ENCODE data around the gene ARL17A.
"Not testable (repeated sequence)": the region's sequence is repeated elsewhere in the genome, so short reads cannot be mapped to it uniquely, and the experiment has no call there.

The ARL17A gene

DNA sequence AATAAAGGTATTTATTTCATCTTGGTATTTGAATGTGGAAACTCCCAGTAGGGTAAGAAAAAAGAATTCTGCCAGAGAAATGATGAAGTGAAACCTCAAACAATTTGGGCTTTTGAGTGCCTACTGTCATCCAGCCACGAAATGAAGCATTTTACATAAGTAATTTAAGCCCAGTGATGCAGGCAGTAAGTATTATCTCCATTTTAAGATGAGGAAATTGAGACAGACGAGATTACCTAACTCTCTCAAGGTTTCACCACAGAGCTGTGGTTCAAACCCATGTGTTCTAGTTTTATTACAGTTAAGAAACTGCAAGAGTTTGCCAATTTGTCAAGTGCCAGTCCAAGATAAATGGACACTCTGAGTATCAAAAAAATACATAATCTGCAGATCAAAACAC is 13.2 kb downstream of the ARL17A start:
- POLR2A ChIA-PET; CTCF ChIA-PET; DNase-seq (ENCODE audit: extremely low spot score): not testable (repeated sequence)

- POLR2A ChIA-PET; CTCF ChIA-PET; DNase-seq (ENCODE audit: extremely low spot score): not testable (repeated sequence)
Measured at GRCh38 chr17:46560048-46560447, 19.4 kb downstream of the ARL17A start.

DNA sequence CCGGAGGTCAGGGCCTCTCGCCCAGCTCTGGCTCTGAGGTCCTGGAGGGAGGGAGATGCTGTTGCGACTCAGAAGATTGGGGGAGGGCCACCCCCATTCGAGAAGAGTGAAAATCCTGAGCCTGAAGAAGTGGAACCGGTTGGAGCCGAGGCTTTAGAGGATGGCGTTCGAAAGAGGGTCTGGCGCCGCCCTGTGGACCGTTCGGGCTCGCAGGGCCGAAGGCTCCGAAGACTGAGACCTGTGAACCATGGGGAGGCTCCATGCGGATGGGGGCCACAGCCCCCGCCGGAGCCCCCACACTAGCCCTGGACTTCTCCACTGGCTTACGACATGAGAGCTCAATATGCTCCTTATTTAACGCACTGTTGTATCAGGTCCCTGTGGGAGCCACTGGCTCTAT is 20.3 kb downstream of the ARL17A start:
- POLR2A ChIA-PET; DNase-seq (ENCODE audit: extremely low spot score); CTCF ChIA-PET: not testable (repeated sequence)

DNA sequence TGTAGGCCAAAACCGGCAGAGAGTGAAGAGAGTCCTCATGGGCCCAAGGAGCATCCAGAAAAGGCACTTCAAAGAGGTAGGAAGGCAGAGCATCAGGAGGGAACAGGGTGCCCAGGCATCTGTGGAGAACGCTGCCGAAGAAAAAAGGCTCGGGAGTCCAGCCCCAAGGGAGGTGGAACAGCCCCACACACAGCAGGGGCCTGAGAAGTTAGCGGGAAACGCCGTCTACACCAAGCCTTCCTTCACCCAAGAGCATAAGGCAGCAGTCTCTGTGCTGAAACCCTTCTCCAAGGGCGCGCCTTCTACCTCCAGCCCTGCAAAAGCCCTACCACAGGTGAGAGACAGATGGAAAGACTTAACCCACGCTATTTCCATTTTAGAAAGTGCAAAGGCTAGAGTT is 30.9 kb downstream of the ARL17A start:
- POLR2A ChIA-PET; DNase-seq (ENCODE audit: extremely low spot score); CTCF ChIA-PET: not testable (repeated sequence)

- DNase-seq (ENCODE audit: extremely low spot score); POLR2A ChIA-PET; CTCF ChIA-PET: not testable (repeated sequence)
Measured at GRCh38 chr17:46534716-46535115, 44.8 kb downstream of the ARL17A start.

- POLR2A ChIA-PET; CTCF ChIA-PET; DNase-seq (ENCODE audit: extremely low spot score): not testable (repeated sequence)
Measured at GRCh38 chr17:46512168-46512567, 67.3 kb downstream of the ARL17A start, which contains the start of gene LRRC37A2. Gene LRRC37A2 (plus strand): TSS chr17:46512468. CDS start chr17:46512713, 245 bp downstream.

- DNase-seq (ENCODE audit: extremely low spot score); CTCF ChIA-PET; POLR2A ChIA-PET: not testable (repeated sequence)
Measured at GRCh38 chr17:46505896-46506295, 73.6 kb downstream of the ARL17A start.

DNA sequence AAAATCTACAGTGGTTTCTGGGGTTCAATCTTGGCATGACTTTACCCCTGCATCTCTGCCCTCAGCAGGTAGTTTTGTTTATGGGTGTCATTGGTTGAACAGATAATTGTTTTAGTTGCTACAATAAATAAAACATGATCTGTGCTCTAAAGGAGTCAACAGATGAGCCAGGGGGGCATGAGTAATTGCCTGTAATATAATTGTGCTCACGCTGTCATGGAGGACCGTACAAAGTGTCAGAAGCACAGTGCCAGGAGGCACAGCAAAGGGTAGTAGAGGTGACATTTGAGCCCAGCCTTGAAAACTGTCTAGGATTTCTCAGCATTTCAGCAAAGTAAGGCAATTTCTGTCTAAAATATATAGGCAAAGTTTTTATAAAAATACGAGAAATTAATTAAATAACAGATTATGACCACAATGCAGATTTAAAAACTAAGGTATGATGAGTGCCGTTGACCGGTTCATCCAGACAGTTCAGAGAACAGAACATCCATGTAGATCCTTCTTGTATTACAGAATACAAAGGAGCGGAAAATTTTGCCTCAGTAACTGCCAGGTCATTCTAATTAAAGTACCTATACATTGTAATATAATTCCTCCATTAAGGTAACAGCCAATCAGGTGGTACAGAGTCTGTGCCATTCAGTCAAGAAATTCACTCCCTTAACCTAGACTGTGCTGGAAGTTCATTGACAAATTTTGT is 79.9 kb downstream of the ARL17A start:
- CTCF ChIA-PET; POLR2A ChIA-PET; DNase-seq (ENCODE audit: extremely low spot score): not testable (repeated sequence)

- DNase-seq (ENCODE audit: extremely low spot score); CTCF ChIA-PET; POLR2A ChIA-PET: not testable (repeated sequence)
Measured at GRCh38 chr17:46492021-46492420, 87.5 kb downstream of the ARL17A start.

DNA sequence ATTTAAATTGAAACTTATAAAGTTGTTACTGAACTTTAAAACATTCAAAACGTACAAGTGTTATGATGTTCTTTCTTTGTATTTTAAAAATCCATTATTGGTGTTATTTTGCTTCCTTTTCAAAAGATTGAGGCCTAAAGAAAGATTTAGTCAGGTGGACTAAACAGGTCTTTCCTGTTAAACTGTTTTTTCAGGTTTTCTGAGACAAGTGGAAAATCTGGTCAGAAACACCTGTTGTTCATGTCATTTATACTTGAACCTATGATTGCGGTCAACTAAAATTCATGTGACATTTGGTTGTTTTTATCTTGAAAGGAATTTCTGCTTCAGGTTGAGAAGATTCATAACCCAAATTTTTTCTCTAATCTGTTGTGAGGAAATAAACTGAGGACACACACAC is 98.2 kb downstream of the ARL17A start:
- DNase-seq (ENCODE audit: extremely low spot score); POLR2A ChIA-PET; CTCF ChIA-PET: not testable (repeated sequence)

DNA sequence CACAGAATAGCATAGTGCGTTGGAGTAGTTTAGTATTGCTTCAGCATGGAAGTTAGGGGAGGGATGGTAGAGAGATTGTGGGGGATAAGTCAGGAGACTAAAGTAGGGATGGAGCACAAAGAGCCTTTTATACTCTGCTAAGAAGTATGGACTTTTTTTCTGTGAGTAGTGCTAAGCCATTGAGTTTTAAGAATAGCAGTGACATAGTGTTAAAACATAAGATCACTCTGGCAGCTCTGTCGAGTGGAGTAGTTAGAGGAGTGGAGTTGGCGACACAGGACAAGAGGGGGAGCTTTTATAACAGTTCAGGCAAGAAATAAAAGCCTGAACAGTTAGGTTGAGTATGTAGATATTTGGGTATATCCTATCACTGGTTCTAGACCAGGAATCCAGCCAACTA is 100.7 kb downstream of the ARL17A start:
- DNase-seq (ENCODE audit: extremely low spot score); POLR2A ChIA-PET; CTCF ChIA-PET: not testable (repeated sequence)

DNA sequence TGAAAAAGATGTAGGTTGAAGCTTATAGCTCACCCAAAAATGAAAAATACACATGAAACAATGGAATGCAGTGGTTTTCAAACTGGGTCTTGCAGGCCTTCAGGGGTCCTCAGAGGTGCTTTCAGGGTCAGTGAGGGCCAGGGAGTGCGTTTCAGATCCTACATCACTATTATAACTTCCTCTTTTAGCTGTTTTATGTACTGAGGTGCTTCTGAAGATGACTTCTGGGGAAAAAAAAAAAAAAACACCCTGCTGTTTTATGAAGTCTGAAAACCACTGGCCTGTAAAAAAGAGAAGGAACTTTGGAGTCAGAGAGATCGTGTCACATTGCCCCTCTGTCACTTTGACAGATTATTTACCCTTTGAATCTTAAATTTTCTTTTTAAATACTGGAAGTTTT is 103.9 kb downstream of the ARL17A start:
- POLR2A ChIA-PET; CTCF ChIA-PET; DNase-seq (ENCODE audit: extremely low spot score): not testable (repeated sequence)

DNA sequence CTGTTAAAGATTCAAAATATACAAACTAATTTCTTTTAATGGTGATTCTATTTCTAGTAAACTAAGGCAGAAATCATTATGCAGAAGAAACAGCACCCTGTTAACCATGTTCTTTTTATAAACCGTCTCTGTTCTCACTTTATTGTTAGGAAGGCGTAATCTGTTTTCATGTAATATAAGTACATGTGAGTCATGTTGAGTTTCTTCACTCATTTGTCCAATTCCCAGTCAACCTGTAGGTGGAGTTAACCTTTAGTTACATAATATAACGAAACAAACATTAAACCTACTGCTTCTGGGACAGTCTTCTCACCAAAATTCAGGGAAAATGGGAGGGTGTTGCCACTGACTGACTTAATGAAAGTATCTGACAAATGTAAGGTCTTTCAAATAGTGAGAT is 105.0 kb downstream of the ARL17A start:
- POLR2A ChIA-PET; DNase-seq (ENCODE audit: extremely low spot score): not testable (repeated sequence)

GRCh38 chr17:46467618-46468017 is 111.9 kb downstream of the ARL17A start:
- POLR2A ChIA-PET; CTCF ChIA-PET; DNase-seq (ENCODE audit: extremely low spot score): not testable (repeated sequence)

More for the DNA sequence above, 105.0 kb downstream of the ARL17A start:
- CTCF ChIA-PET, result not testable (repeated sequence)

Measured in HEK293T (cell line).